Measurements from ENCODE around the gene SNAI1. TPM values are rescaled to one million over a fixed set of nuclear protein-coding genes. Genes with fewer than 3 reads are reported as not detected.
"Not testable (repeated sequence)": the region's sequence is repeated elsewhere in the genome, so short reads cannot be mapped to it uniquely, and the experiment has no call there.

Gene SNAI1
- total RNA-seq, 1 donor: 1.3 TPM

DNA sequence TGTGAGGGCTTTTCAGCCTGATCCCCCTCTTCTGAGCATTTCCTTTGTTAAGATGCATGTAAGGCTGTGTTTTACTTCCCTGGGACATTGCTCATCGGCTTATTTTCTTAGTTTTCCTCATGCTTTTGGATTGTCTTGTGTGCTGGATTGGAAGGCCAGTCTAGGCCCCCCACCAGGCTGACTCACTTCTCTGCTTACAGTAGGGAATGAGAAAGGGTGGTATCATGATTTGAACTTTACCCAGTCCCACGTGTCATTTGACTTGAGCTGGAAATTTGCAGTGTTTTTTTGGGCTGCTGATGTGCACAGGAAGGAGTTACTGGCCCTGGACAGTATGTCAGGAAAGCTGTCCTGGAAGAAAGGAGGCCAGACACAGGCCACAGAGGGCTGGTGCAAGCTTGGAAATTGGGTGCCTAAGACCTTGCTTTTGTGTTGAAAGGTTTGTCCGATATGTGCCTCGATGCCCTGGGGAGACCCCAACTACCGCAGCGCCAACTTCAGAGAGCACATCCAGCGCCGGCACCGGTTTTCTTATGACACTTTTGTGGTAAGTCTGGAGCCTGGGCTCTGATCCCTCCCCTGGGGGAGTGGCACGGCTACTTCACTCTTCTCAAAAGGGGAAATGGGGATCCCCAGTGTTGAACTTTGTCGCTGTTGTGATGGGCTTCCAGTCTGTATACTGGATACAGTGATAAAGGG lies 33.8 kb upstream of the SNAI1 start:
- TF ChIP-seq CTCF (IDR thresholded peaks at IDR 0.05; ENCODE audit: insufficient read depth, low read depth, low read length): no peak
- peak; percentile 60 for DNase-seq (ENCODE audit: low read depth)
- no peak overlapping the region for H3K4me3 ChIP-seq (ENCODE audit: low read depth, low read length)

DNA sequence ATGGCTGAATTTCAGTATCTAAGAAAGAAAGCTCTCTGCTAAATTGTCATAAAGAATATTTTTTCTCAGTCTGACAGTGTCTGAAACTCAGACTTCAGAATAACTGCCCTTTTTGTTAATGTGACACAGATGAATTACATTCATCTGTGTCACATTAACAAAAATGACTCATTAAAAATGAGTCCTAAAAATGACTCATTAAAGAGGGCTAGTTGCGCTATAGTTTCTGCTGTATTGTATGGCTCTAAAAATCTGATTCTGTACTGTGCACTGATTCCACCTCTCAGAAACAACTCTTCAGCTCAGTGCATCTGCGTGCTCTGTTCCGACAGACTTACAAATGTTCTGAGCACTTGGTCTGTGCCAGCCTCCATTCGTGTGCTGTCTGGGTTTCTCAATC lies 31.6 kb upstream of the SNAI1 start:
- no peak for TF ChIP-seq CTCF (IDR thresholded peaks at IDR 0.05; ENCODE audit: insufficient read depth, low read depth, low read length)
- no peak overlapping the region for H3K4me3 ChIP-seq (ENCODE audit: low read depth, low read length)
- DNase-seq (ENCODE audit: low read depth): peak; percentile 28

GRCh38 chr20:49955167-49955566 lies 27.6 kb upstream of the SNAI1 start:
- no peak overlapping the region for H3K4me3 ChIP-seq (ENCODE audit: low read depth, low read length)
- TF ChIP-seq CTCF (IDR thresholded peaks at IDR 0.05; ENCODE audit: insufficient read depth, low read depth, low read length): no peak
- DNase-seq (ENCODE audit: low read depth): no peak

DNA sequence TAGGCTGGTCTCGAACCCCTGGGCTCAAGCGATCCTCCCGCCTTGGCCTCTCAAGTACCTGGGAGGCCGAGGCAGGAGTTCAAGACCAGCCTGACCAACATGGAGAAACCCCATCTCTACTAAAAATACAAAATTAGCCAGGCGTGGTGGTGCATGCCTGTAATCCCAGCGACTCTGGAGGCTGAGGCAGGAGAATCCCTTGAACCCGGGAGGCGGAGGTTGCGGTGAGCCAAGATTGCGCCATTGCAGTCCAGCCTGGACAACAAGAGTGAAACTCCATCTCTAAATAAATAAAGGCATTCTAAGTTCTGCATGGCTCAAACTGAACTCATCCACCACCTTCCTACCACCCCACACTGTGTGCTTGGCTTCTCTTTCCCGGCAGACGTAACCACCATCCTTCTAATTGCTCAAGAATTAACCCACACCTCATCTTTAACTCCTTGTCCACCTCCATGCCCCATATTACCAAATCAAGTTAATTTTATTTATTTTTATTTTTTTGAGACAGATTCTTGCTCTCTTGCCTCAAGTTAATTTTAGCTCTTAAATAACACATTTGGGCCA lies 26.9 kb upstream of the SNAI1 start:
- H3K4me3 ChIP-seq (ENCODE audit: low read depth, low read length); DNase-seq (ENCODE audit: low read depth): not testable (repeated sequence)

DNA sequence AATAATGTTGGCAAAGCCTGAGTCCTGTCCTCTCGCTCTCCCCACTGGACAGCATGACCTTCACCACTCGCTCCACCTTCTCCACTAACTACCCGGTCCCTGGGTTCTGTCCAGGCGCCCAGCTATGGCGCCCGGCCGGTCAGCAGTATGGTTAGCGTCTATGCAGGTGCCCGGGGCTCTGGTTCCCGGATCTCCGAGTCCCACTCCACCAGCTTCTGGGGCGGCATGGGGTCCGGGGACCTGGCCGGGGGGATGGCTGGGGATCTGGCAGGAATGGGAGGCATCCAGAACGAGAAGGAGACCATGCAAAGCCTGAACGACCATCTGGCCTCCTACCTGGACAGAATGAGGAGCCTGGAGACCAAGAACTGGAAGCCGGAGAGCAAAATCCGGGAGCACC lies 26.1 kb upstream of the SNAI1 start:
- H3K4me3 ChIP-seq (ENCODE audit: low read depth, low read length): no peak overlapping the region
- DNase-seq (ENCODE audit: low read depth): no peak
- no peak for TF ChIP-seq CTCF (IDR thresholded peaks at IDR 0.05; ENCODE audit: insufficient read depth, low read depth, low read length)

GRCh38 chr20:49957089-49957938 lies 25.5 kb upstream of the SNAI1 start:
- not testable (repeated sequence) for DNase-seq (ENCODE audit: low read depth); H3K4me3 ChIP-seq (ENCODE audit: low read depth, low read length)

DNA sequence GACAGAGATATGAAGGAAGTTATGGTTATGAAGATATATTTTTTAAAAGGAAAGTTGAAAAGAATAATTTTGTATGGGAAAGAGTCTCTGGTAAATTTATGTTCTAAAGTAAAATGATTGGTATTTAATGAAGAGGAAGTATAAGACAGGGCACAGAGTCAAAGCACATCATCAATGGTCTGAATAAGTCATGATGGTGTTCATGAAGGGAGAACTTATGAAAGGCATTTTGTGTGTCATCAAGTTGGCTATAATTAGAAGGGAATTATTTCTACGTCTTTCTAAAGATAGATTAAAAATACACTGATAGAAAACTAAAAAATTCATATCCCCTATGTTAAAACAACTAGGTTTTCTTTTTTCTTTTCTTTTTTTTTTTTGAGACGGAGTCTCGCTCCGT lies 21.4 kb upstream of the SNAI1 start:
- DNase-seq (ENCODE audit: low read depth): no peak
- H3K4me3 ChIP-seq (ENCODE audit: low read depth, low read length): no peak overlapping the region
- no peak for TF ChIP-seq CTCF (IDR thresholded peaks at IDR 0.05; ENCODE audit: insufficient read depth, low read depth, low read length)
